GM12873 (cell line): ENCODE data around the gene PPP6R3.

Source experiments
- CTCF ChIP-seq: IDR thresholded peaks from 2 replicates; pipeline ENCODE4 v1.5.1; 2012; ENCODE audit warnings: low read depth, mild to moderate bottlenecking, moderate library complexity, low read length, control low read depth; ENCODE audit not compliant: insufficient read depth; ENCODE audit errors: missing control alignments

The PPP6R3 gene

DNA sequence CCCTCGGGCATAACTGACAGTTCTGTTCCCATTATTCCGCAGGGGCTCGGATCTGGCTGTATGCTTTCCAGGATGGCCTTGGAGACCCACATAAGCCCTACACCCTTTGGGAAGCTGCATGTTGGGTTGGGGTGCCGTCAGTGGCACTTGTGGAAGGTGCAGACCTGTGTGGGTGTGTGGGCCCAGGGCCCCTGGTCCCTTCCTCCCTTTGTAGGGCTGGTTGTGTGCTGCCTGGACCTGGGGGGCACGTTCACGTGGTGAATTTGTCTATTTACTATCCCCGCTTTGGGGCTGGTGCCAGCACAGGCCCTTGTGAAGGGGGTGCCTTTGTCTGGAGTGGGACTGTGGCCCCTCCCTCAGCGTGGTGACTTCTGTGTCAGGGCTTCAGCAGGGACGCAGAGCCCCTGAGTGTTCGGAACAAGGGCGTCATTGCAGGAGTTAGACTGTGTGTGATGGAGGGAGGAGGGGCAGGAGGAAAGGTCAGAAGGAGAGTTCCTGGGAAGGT is 15.0 kb upstream of the PPP6R3 start:
- no peak for TF ChIP-seq CTCF

- no peak for TF ChIP-seq CTCF
Measured at GRCh38 chr11:68446046-68446725, 14.4 kb upstream of the PPP6R3 start.

DNA sequence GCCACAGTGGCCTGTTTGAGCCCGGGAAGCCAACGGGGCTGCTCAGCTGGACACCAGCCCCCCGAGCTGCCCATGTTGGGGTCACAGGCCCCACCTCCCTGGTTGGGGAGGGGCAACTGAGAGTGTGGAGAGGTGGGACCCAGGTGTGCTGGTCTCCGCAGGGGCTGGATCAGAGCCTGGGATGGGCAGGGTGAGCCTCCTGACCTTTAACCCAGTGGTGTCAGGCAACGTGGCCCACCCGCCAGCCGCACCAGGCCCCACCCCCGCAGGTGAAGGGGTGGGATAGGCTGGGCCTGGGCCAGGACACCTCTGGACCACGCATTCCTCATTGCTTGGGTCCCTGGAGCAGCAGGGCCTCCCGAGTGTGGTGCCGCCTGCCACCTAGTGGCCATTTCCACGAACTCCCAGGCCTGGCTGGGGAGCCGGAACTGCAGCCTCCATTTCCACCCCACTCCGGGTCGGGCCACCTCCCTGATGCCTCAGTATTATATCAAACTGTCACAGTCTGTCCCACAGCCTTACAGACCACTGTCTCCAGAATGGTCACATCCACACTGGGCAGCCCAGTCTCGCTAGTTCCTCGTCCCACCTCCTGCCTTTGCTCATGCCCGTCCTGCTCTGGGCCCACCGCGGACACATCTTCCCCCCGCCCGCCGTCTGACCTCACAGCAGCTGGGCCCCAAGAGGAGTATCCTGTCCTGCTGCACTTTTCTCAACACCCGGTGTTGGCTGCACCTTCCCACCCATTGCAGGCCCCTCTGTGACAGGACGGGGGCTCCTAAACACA is 13.3 kb upstream of the PPP6R3 start:
- TF ChIP-seq CTCF: peak; percentile 94

GRCh38 chr11:68448604-68449011 is 11.9 kb upstream of the PPP6R3 start:
- no peak for TF ChIP-seq CTCF

DNA sequence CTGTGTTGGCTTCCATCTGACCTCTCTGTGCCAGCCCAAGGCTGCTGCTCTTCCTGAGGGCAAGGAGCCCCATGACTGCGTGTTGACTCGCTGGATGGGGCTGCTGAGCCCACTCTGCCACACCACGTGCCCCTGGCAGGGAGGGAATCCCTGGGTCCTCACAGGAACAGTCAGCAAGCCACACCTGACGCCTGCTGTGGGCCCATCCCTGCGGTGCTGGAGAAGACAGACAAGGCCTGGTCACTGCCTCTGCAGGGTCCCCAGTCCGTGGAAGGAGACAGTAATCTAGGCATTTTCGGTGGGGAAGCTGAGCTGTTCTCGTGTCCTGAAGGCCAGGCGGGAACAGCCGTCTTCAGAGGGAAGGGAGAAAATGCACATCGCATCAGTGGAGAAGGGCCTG is 10.6 kb upstream of the PPP6R3 start:
- no peak for TF ChIP-seq CTCF

GRCh38 chr11:68450711-68451110 is 9.8 kb upstream of the PPP6R3 start:
- TF ChIP-seq CTCF: no peak

DNA sequence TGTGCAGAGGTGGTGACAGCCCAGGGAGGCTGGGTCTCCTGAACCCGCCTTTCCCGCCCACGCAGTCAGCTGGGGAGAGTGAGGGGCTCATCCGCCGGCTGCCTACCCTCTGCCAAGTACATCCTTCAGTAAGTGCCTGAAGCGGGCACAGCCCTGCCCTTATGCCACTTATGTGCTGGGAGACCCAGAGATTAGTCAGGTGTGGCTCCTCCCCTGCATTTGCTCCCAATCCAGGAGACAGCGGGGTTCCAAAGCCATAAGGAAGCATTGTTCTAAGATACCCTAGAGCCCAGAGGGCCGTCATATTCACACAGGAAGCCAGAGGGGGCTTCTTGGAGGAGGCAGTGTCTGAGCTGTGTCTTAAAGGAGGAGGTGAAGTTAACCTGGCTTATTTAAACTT is 5.8 kb upstream of the PPP6R3 start:
- no peak for TF ChIP-seq CTCF
